Activated T-cell treated with anti-CD3 and anti-CD28 coated beads, Interleukin-2, amount 50 U/mL, for 4 hours (primary cell): ENCODE data around the gene XIRP2. TPM values are rescaled to one million over a fixed set of nuclear protein-coding genes. Genes with fewer than 3 reads are reported as not detected.
"Not testable (repeated sequence)": the region's sequence is repeated elsewhere in the genome, so short reads cannot be mapped to it uniquely, and the experiment has no call there.

Experiments used
- ATAC-seq, 2 donors: fragments of 200-7000 bp; cut with Tn5 transposase; one replicate each; pipeline ENCODE4 v1.10.0; 2021
- DNase-seq: peaks from one replicate; pipeline ENCODE4 v3.0.0-alpha.2; 2020
- H3K27me3 Mint-ChIP-seq: one replicate; pipeline ENCODE4 v1.8.0; 2021; ENCODE audit warnings: low read depth, mixed read lengths
- H3K36me3 Mint-ChIP-seq: one replicate; pipeline ENCODE4 v1.8.0; 2022; ENCODE audit warnings: mixed read lengths; ENCODE audit not compliant: insufficient read depth
- H3K4me1 Mint-ChIP-seq: one replicate; pipeline ENCODE4 v1.8.0; 2021; ENCODE audit warnings: low read depth, mixed read lengths
- H3K4me3 Mint-ChIP-seq: one replicate; pipeline ENCODE4 v1.8.0; 2021; ENCODE audit warnings: mild to moderate bottlenecking, moderate library complexity, mixed read lengths
- H3K9me3 Mint-ChIP-seq: one replicate; pipeline ENCODE4 v1.8.0; 2021; ENCODE audit warnings: mixed read lengths
- total RNA-seq, 3 donors: library from RNA; stranded (reverse); gene quantifications; one replicate each; pipeline ENCODE4 v1.2.1, GENCODE V29; 2021

XIRP2 gene
- total RNA-seq, 3 donors from 2014 or later, result not detected

- H3K4me1 Mint-ChIP-seq, result no peaks in the 10 kb centered on the region
- H3K4me3 Mint-ChIP-seq, result no peak overlapping the region
- DNase-seq (no peak), ATAC-seq (no peak)
- no peaks in the 10 kb centered on the region for H3K9me3 Mint-ChIP-seq
- no peaks in the 10 kb centered on the region for H3K36me3 Mint-ChIP-seq
- no peaks in the 10 kb centered on the region for H3K27me3 Mint-ChIP-seq
These were observed 370.4 kb downstream of the XIRP2 start for GRCh38 chr2:167258712-167259111.

GRCh38 chr2:167264380-167264779, 376.1 kb downstream of the XIRP2 start:
- ATAC-seq (no peak), DNase-seq (no peak)
- H3K27me3 Mint-ChIP-seq, result no peaks in the 10 kb centered on the region
- peaks cover 11% of the 10 kb centered on the region for H3K9me3 Mint-ChIP-seq
- H3K4me1 Mint-ChIP-seq, result no peaks in the 10 kb centered on the region
- no peak overlapping the region for H3K4me3 Mint-ChIP-seq
- H3K36me3 Mint-ChIP-seq, result no peaks in the 10 kb centered on the region

GRCh38 chr2:167265004-167265403, 376.7 kb downstream of the XIRP2 start:
- Mint-ChIP-seq H3K27me3 (no peaks in the 10 kb centered on the region), H3K9me3 (peaks cover 16% of the 10 kb centered on the region), H3K36me3 (no peaks in the 10 kb centered on the region), H3K4me1 (no peaks in the 10 kb centered on the region), H3K4me3 (no peak overlapping the region)
- ATAC-seq, result no peak
- no peak for DNase-seq

- H3K36me3 Mint-ChIP-seq, result no peaks in the 10 kb centered on the region
- H3K4me1 Mint-ChIP-seq, result no peaks in the 10 kb centered on the region
- H3K27me3 Mint-ChIP-seq, result no peaks in the 10 kb centered on the region
- DNase-seq (no peak), ATAC-seq (no peak)
- H3K4me3 Mint-ChIP-seq, result no peak overlapping the region
- H3K9me3 Mint-ChIP-seq, result peaks cover 16% of the 10 kb centered on the region
These were observed 377.4 kb downstream of the XIRP2 start for GRCh38 chr2:167265722-167266121.

GRCh38 chr2:167268245-167268644, 380.0 kb downstream of the XIRP2 start:
- not testable (repeated sequence) for H3K36me3 Mint-ChIP-seq, H3K4me3 Mint-ChIP-seq, ATAC-seq, H3K27me3 Mint-ChIP-seq, DNase-seq, H3K4me1 Mint-ChIP-seq
- H3K9me3 Mint-ChIP-seq, result peaks cover 16% of the 10 kb centered on the region

GRCh38 chr2:167271932-167272331, 383.7 kb downstream of the XIRP2 start:
- ATAC-seq (no peak), DNase-seq (no peak)
- H3K9me3 Mint-ChIP-seq, result peaks cover 16% of the 10 kb centered on the region
- no peaks in the 10 kb centered on the region for H3K36me3 Mint-ChIP-seq
- H3K27me3 Mint-ChIP-seq, result no peaks in the 10 kb centered on the region
- no peaks in the 10 kb centered on the region for H3K4me1 Mint-ChIP-seq
- no peak overlapping the region for H3K4me3 Mint-ChIP-seq

- Mint-ChIP-seq H3K27me3 (no peaks in the 10 kb centered on the region), H3K4me3 (no peak overlapping the region), H3K9me3 (no peaks in the 10 kb centered on the region)
These were observed 386.8 kb downstream of the XIRP2 start for GRCh38 chr2:167275046-167275445.

GRCh38 chr2:167279810-167280209, 391.5 kb downstream of the XIRP2 start:
- Mint-ChIP-seq H3K36me3 (no peaks in the 10 kb centered on the region), H3K4me1 (no peaks in the 10 kb centered on the region), H3K9me3 (peaks cover 4% of the 10 kb centered on the region), H3K27me3 (no peaks in the 10 kb centered on the region), H3K4me3 (no peak overlapping the region)
- ATAC-seq (no peak), DNase-seq (no peak)

More at GRCh38 chr2:167275046-167275445, 386.8 kb downstream of the XIRP2 start:
- ATAC-seq, result no peak
- no peak for DNase-seq
- Mint-ChIP-seq H3K36me3 (no peaks in the 10 kb centered on the region), H3K4me1 (no peaks in the 10 kb centered on the region)

- Mint-ChIP-seq H3K9me3 (peaks cover 4% of the 10 kb centered on the region), H3K36me3 (no peaks in the 10 kb centered on the region), H3K4me1 (no peaks in the 10 kb centered on the region), H3K4me3 (no peak overlapping the region), H3K27me3 (peaks cover 18% of the 10 kb centered on the region)
- DNase-seq (no peak), ATAC-seq (no peak)
These were observed 398.9 kb downstream of the XIRP2 start for GRCh38 chr2:167287212-167287611.

GRCh38 chr2:167289651-167290410, 401.6 kb downstream of the XIRP2 start:
- H3K27me3 Mint-ChIP-seq, result peaks cover 33% of the 10 kb centered on the region
- no peaks in the 10 kb centered on the region for H3K9me3 Mint-ChIP-seq
- no peak overlapping the region for H3K4me3 Mint-ChIP-seq
- DNase-seq (no peak), ATAC-seq (no peak)
- H3K36me3 Mint-ChIP-seq, result no peaks in the 10 kb centered on the region
- peaks cover 12% of the 10 kb centered on the region for H3K4me1 Mint-ChIP-seq

GRCh38 chr2:167292430-167293171, 404.3 kb downstream of the XIRP2 start, which contains the start of gene B3GALT1:
B3GALT1 (plus strand) TSS chr2:167293001.
- Mint-ChIP-seq H3K9me3 (peaks cover 3% of the 10 kb centered on the region), H3K27me3 (peaks cover 40% of the 10 kb centered on the region), H3K36me3 (no peaks in the 10 kb centered on the region), H3K4me1 (peaks cover 12% of the 10 kb centered on the region), H3K4me3 (peak within 1 kb of the TSS; percentile 70)
- peak; percentile 95 for ATAC-seq
- DNase-seq, result peak; percentile 14

- H3K36me3 Mint-ChIP-seq, result no peaks in the 10 kb centered on the region
- peak overlapping the region; percentile 70 for H3K4me3 Mint-ChIP-seq
- peaks cover 36% of the 10 kb centered on the region for H3K27me3 Mint-ChIP-seq
- H3K9me3 Mint-ChIP-seq, result peaks cover 3% of the 10 kb centered on the region
- DNase-seq (no peak), ATAC-seq (peak; percentile 37 to 38)
- peaks cover 12% of the 10 kb centered on the region for H3K4me1 Mint-ChIP-seq
These were observed 405.0 kb downstream of the XIRP2 start for GRCh38 chr2:167293172-167293781.

- Mint-ChIP-seq H3K9me3 (peaks cover 3% of the 10 kb centered on the region), H3K4me3 (peak overlapping the region; percentile 7), H3K4me1 (peaks cover 12% of the 10 kb centered on the region), H3K27me3 (peaks cover 36% of the 10 kb centered on the region), H3K36me3 (no peaks in the 10 kb centered on the region)
- ATAC-seq (no peak), DNase-seq (no peak)
These were observed 405.9 kb downstream of the XIRP2 start for GRCh38 chr2:167293943-167294775.

GRCh38 chr2:167294776-167295140, 406.5 kb downstream of the XIRP2 start:
- Mint-ChIP-seq H3K4me1 (peaks cover 12% of the 10 kb centered on the region), H3K27me3 (peaks cover 36% of the 10 kb centered on the region), H3K4me3 (no peak overlapping the region), H3K36me3 (no peaks in the 10 kb centered on the region), H3K9me3 (peaks cover 3% of the 10 kb centered on the region)
- no peak for ATAC-seq
- DNase-seq, result no peak
